Measurements from ENCODE around the gene CALML4.

GRCh38 chr15:68205558-68205944 lies 419 bp upstream of the CALML4 start:
- TF ChIP-seq POLR2AphosphoS5 (IDR thresholded peaks at IDR 0.05; ENCODE audit: low read depth, low read length) (no peak; the same call in 1 of the 2 replicates), POLR2A (IDR thresholded peaks at IDR 0.05; ENCODE audit: low read depth, low read length) (no peak), TAF1 (IDR thresholded peaks at IDR 0.05; ENCODE audit: borderline replicate concordance, low read depth, low read length) (no peak)

Measured in GM12892 (cell line).